SW480 (cell line): ENCODE data around the gene MICAL1.

ENCODE experiments used
- DNase-seq: peaks from one replicate; pipeline ENCODE4 v3.0.0-alpha.2; 2016; ENCODE audit warnings: low spot score

MICAL1 gene

GRCh38 chr6:109454496-109455436 lies 806 bp downstream of the MICAL1 start:
- no peak for DNase-seq

- no peak for DNase-seq
These were observed 1.7 kb downstream of the MICAL1 start for GRCh38 chr6:109453594-109454495.

- DNase-seq, result no peak
These were observed 2.4 kb downstream of the MICAL1 start for GRCh38 chr6:109453156-109453555.

- no peak for DNase-seq
These were observed 3.4 kb downstream of the MICAL1 start for GRCh38 chr6:109452181-109452580.

- DNase-seq, result no peak
These were observed 4.2 kb downstream of the MICAL1 start for GRCh38 chr6:109451376-109451775.

GRCh38 chr6:109450801-109451200 lies 4.8 kb downstream of the MICAL1 start:
- no peak for DNase-seq

GRCh38 chr6:109449795-109450673 lies 5.5 kb downstream of the MICAL1 start:
- DNase-seq, result no peak

- DNase-seq, result no peak
These were observed 6.3 kb downstream of the MICAL1 start for GRCh38 chr6:109449064-109449794.

GRCh38 chr6:109448615-109449014 lies 7.0 kb downstream of the MICAL1 start:
- DNase-seq, result no peak

- no peak for DNase-seq
These were observed 7.6 kb downstream of the MICAL1 start for GRCh38 chr6:109447878-109448555.

GRCh38 chr6:109447087-109447486 lies 8.5 kb downstream of the MICAL1 start:
- no peak for DNase-seq

GRCh38 chr6:109446541-109446940 lies 9.0 kb downstream of the MICAL1 start:
- DNase-seq, result no peak

GRCh38 chr6:109446072-109446471 lies 9.5 kb downstream of the MICAL1 start:
- no peak for DNase-seq

GRCh38 chr6:109445382-109445781 lies 10.2 kb downstream of the MICAL1 start:
- DNase-seq, result no peak

GRCh38 chr6:109443425-109443950 lies 12.1 kb downstream of the MICAL1 start:
- no peak for DNase-seq

- no peak for DNase-seq
These were observed 13.1 kb downstream of the MICAL1 start for GRCh38 chr6:109442393-109442924.

- DNase-seq, result peak; percentile 44
These were observed 14.3 kb downstream of the MICAL1 start for GRCh38 chr6:109441069-109441816.

GRCh38 chr6:109440331-109441068 lies 15.1 kb downstream of the MICAL1 start, which contains the start of the genes PPIL6 and SMPD2:
Gene PPIL6, minus strand, starts transcription at chr6:109440628. Its CDS starts 38 bp downstream, at chr6:109440590.
Gene SMPD2, plus strand, starts transcription at chr6:109440724. Its CDS starts 398 bp downstream, at chr6:109441122.
- peak; percentile 75 for DNase-seq
